ENCODE results near the gene COL27A1.

DNA sequence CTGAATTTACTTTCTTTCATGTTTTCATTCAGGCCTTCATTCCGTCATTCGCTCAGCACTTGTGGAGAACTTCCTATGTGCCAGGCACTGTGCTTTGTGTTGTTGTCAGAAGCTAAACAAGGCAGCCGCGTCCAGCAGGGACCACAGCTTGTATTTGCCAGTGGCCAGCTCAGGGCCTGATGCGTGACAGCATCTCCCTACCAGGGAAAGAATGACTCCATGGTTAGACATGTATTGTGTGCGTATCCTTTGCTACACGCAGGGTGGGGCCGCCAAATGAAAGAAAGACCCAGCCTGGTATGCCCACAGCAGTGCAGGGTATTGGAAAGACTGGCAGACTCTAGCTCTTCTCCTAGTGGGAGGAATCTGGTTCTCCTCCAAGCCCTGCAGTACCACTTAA lies 4.7 kb upstream of the COL27A1 start:
- TF ChIP-seq EZH2phosphoT487 (IDR thresholded peaks at IDR 0.05; ENCODE audit: borderline replicate concordance, low read depth, low read length): no peak
- TF ChIP-seq, protein P1, sequence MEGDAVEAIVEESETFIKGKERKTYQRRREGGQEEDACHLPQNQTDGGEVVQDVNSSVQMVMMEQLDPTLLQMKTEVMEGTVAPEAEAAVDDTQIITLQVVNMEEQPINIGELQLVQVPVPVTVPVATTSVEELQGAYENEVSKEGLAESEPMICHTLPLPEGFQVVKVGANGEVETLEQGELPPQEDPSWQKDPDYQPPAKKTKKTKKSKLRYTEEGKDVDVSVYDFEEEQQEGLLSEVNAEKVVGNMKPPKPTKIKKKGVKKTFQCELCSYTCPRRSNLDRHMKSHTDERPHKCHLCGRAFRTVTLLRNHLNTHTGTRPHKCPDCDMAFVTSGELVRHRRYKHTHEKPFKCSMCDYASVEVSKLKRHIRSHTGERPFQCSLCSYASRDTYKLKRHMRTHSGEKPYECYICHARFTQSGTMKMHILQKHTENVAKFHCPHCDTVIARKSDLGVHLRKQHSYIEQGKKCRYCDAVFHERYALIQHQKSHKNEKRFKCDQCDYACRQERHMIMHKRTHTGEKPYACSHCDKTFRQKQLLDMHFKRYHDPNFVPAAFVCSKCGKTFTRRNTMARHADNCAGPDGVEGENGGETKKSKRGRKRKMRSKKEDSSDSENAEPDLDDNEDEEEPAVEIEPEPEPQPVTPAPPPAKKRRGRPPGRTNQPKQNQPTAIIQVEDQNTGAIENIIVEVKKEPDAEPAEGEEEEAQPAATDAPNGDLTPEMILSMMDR (conservative IDR thresholded peaks at IDR 0.05; ENCODE audit: low read length): no peak
